ENCODE measurements around the gene ULK1.

The ULK1 gene

DNA sequence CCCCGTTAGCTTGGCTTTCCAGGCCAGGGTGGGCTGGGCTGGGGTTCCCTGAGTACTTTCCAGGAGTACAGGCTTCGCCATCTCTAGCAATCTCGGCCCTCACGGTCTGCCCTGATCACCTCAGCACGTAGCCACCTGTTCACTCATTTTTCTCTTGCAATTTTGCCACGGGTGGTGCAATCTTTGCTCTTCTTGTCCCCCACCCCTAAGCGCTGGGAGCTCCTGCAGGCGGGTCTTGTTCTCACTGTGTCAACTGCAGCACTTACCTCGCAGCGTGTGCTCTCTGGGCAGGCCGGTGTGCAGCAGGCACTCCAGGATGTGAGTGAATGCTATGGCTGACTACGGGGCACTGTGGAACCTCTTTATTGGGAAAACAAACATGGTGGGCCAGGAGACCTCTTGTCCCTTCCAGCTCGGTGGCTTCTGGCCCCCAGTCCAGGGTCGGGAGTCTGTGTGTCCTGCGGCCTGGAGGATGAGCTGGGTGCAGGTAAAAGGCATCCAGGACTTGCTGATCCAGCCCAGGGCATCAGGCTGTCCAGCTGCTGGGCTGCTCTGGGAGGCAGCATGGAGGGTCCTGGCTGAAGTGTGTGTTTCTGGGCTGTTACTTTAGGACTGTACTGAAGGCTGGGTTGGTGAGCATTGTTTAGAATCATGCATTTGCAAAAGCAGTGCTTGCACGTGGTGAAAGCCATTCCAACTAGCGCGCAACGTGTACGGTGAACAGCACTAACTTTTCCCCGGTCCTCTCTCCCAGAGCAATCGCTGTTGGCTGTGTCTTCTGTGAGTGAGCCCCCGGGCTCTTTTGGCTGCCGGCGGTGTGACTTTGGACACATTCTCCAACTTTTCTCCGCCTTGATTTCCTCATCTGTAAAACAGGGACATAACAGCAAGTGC lies 1.5 kb upstream of the ULK1 start:
- Histone ChIP-seq H3K9ac (ENCODE audit: low read depth in 1 of 2, low read length in 2 of 2) (no peak overlapping the region), H3K27ac (ENCODE audit: low read depth, low read length) (no peak overlapping the region), H3K9me3 (ENCODE audit: control insufficient read depth in 1 of 2, low read length in 2 of 2) (no peaks in the 10 kb centered on the region), H3K4me3 (ENCODE audit: low read depth in 1 of 2, low read length in 2 of 2) (no peak overlapping the region), H3K36me3 (ENCODE audit: control insufficient read depth in 1 of 2, insufficient read depth in 2 of 2, low read length in 2 of 2) (peaks cover 3 to 5% of the 10 kb centered on the region in 2 donors), H3K27me3 (ENCODE audit: control insufficient read depth in 1 of 2, insufficient read depth in 2 of 2, low read length in 2 of 2) (no peaks in the 10 kb centered on the region), H3K4me1 (ENCODE audit: control insufficient read depth in 1 of 2, insufficient read depth in 2 of 2, low read length in 2 of 2) (peaks cover 8 to 16% of the 10 kb centered on the region in 2 donors)

GRCh38 chr12:131893605-131894312 lies 663 bp upstream of the ULK1 start:
- Histone ChIP-seq H3K4me3 (ENCODE audit: low read depth in 1 of 2, low read length in 2 of 2) (no peak overlapping the region), H3K4me1 (ENCODE audit: control insufficient read depth in 1 of 2, insufficient read depth in 2 of 2, low read length in 2 of 2) (peaks cover 8 to 16% of the 10 kb centered on the region in 2 donors), H3K9me3 (ENCODE audit: control insufficient read depth in 1 of 2, low read length in 2 of 2) (no peaks in the 10 kb centered on the region), H3K27me3 (ENCODE audit: control insufficient read depth in 1 of 2, insufficient read depth in 2 of 2, low read length in 2 of 2) (no peaks in the 10 kb centered on the region), H3K36me3 (ENCODE audit: control insufficient read depth in 1 of 2, insufficient read depth in 2 of 2, low read length in 2 of 2) (peaks cover 3 to 5% of the 10 kb centered on the region in 2 donors), H3K9ac (ENCODE audit: low read depth in 1 of 2, low read length in 2 of 2) (no peak overlapping the region), H3K27ac (ENCODE audit: low read depth, low read length) (no peak overlapping the region)

GRCh38 chr12:131894981-131895639 lies 688 bp downstream of the ULK1 start:
- Histone ChIP-seq H3K4me3 (ENCODE audit: low read depth in 1 of 2, low read length in 2 of 2) (peak overlapping the region; percentile 66 to 80), H3K27ac (ENCODE audit: low read depth, low read length) (peak overlapping the region; percentile 94), H3K4me1 (ENCODE audit: control insufficient read depth in 1 of 2, insufficient read depth in 2 of 2, low read length in 2 of 2) (peaks cover 8 to 16% of the 10 kb centered on the region in 2 donors), H3K9ac (ENCODE audit: low read depth in 1 of 2, low read length in 2 of 2) (peak overlapping the region; percentile 74 to 87), H3K36me3 (ENCODE audit: control insufficient read depth in 1 of 2, insufficient read depth in 2 of 2, low read length in 2 of 2) (peaks cover 3 to 5% of the 10 kb centered on the region in 2 donors), H3K9me3 (ENCODE audit: control insufficient read depth in 1 of 2, low read length in 2 of 2) (no peaks in the 10 kb centered on the region), H3K27me3 (ENCODE audit: control insufficient read depth in 1 of 2, insufficient read depth in 2 of 2, low read length in 2 of 2) (no peaks in the 10 kb centered on the region)

DNA sequence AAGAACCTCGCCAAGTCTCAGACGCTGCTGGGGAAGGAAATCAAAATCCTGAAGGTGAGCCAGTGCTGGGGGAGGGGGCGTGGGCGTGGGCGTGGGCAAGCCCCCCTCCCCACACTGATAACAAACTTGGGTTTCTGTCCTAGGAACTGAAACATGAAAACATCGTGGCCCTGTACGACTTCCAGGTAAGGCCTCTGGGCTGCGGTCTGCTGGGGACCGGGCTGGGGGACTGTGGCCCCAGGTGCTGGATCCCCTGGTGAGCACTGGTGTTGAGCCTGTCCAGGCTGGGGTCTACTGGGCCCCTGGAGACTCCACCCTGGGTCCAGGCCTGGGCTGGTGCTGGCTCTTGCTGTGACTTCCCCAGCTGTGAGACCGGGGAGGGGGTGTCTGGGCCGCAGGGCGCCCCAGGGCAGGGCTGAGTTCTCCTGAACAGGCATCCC lies 1.2 kb downstream of the ULK1 start:
- Histone ChIP-seq H3K36me3 (ENCODE audit: control insufficient read depth in 1 of 2, insufficient read depth in 2 of 2, low read length in 2 of 2) (peaks cover 5 to 8% of the 10 kb centered on the region in 2 donors), H3K9ac (ENCODE audit: low read depth in 1 of 2, low read length in 2 of 2) (peak overlapping the region; percentile 74 to 87), H3K9me3 (ENCODE audit: control insufficient read depth in 1 of 2, low read length in 2 of 2) (no peaks in the 10 kb centered on the region), H3K4me1 (ENCODE audit: control insufficient read depth in 1 of 2, insufficient read depth in 2 of 2, low read length in 2 of 2) (peaks cover 8 to 16% of the 10 kb centered on the region in 2 donors), H3K27ac (ENCODE audit: low read depth, low read length) (peak overlapping the region; percentile 94), H3K4me3 (ENCODE audit: low read depth in 1 of 2, low read length in 2 of 2) (peak overlapping the region; percentile 66 to 80), H3K27me3 (ENCODE audit: control insufficient read depth in 1 of 2, insufficient read depth in 2 of 2, low read length in 2 of 2) (no peaks in the 10 kb centered on the region)

- peak overlapping the region; percentile 94 for H3K27ac ChIP-seq (ENCODE audit: low read depth, low read length)
- H3K4me3 ChIP-seq (ENCODE audit: low read depth in 1 of 2, low read length in 2 of 2) = peak overlapping the region; percentile 66 to 80
- no peaks in the 10 kb centered on the region for H3K9me3 ChIP-seq (ENCODE audit: control insufficient read depth in 1 of 2, low read length in 2 of 2)
- peaks cover 5 to 8% of the 10 kb centered on the region in 2 donors for H3K36me3 ChIP-seq (ENCODE audit: control insufficient read depth in 1 of 2, insufficient read depth in 2 of 2, low read length in 2 of 2)
- peak overlapping the region; percentile 74 to 87 for H3K9ac ChIP-seq (ENCODE audit: low read depth in 1 of 2, low read length in 2 of 2)
- H3K27me3 ChIP-seq (ENCODE audit: control insufficient read depth in 1 of 2, insufficient read depth in 2 of 2, low read length in 2 of 2) = no peaks in the 10 kb centered on the region
- H3K4me1 ChIP-seq (ENCODE audit: control insufficient read depth in 1 of 2, insufficient read depth in 2 of 2, low read length in 2 of 2) = peaks cover 8 to 16% of the 10 kb centered on the region in 2 donors
Measured at GRCh38 chr12:131896080-131896810, 1.8 kb downstream of the ULK1 start.

GRCh38 chr12:131896811-131897270 lies 2.4 kb downstream of the ULK1 start:
- peak overlapping the region; percentile 66 to 80 for H3K4me3 ChIP-seq (ENCODE audit: low read depth in 1 of 2, low read length in 2 of 2)
- peaks cover 5 to 8% of the 10 kb centered on the region in 2 donors for H3K36me3 ChIP-seq (ENCODE audit: control insufficient read depth in 1 of 2, insufficient read depth in 2 of 2, low read length in 2 of 2)
- peaks cover 8 to 16% of the 10 kb centered on the region in 2 donors for H3K4me1 ChIP-seq (ENCODE audit: control insufficient read depth in 1 of 2, insufficient read depth in 2 of 2, low read length in 2 of 2)
- H3K27me3 ChIP-seq (ENCODE audit: control insufficient read depth in 1 of 2, insufficient read depth in 2 of 2, low read length in 2 of 2) = no peaks in the 10 kb centered on the region
- H3K27ac ChIP-seq (ENCODE audit: low read depth, low read length) = peak overlapping the region; percentile 42
- no peaks in the 10 kb centered on the region for H3K9me3 ChIP-seq (ENCODE audit: control insufficient read depth in 1 of 2, low read length in 2 of 2)
- peak overlapping the region; percentile 74 to 87 for H3K9ac ChIP-seq (ENCODE audit: low read depth in 1 of 2, low read length in 2 of 2)

DNA sequence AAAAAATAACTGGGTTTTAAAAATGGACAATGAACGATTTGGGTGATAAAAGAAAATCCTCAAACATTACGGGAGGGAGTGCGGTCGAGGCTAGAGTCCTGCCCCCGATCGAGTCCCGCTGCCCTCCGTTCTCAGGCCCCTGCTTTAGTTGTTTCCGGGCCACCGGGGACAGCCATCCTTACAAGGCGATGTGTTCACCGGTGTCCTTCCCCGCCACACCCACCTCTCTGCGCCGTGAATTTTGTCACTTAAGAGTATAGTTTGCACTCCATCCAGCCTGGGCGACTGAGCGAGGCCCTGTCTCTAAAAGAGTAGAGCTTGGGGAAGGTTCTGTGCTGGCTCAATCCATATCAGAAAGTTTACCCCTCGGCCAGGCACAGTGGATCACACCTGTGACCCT lies 2.9 kb downstream of the ULK1 start:
- peaks cover 5 to 8% of the 10 kb centered on the region in 2 donors for H3K36me3 ChIP-seq (ENCODE audit: control insufficient read depth in 1 of 2, insufficient read depth in 2 of 2, low read length in 2 of 2)
- H3K27ac ChIP-seq (ENCODE audit: low read depth, low read length) = peak overlapping the region; percentile 42
- H3K9ac ChIP-seq (ENCODE audit: low read depth in 1 of 2, low read length in 2 of 2) = no peak overlapping the region
- no peak overlapping the region for H3K4me3 ChIP-seq (ENCODE audit: low read depth in 1 of 2, low read length in 2 of 2)
- no peaks in the 10 kb centered on the region for H3K27me3 ChIP-seq (ENCODE audit: control insufficient read depth in 1 of 2, insufficient read depth in 2 of 2, low read length in 2 of 2)
- H3K4me1 ChIP-seq (ENCODE audit: control insufficient read depth in 1 of 2, insufficient read depth in 2 of 2, low read length in 2 of 2) = peaks cover 8 to 16% of the 10 kb centered on the region in 2 donors
- H3K9me3 ChIP-seq (ENCODE audit: control insufficient read depth in 1 of 2, low read length in 2 of 2) = no peaks in the 10 kb centered on the region

- peaks cover 5 to 8% of the 10 kb centered on the region in 2 donors for H3K36me3 ChIP-seq (ENCODE audit: control insufficient read depth in 1 of 2, insufficient read depth in 2 of 2, low read length in 2 of 2)
- H3K4me3 ChIP-seq (ENCODE audit: low read depth in 1 of 2, low read length in 2 of 2) = no peak overlapping the region
- no peaks in the 10 kb centered on the region for H3K27me3 ChIP-seq (ENCODE audit: control insufficient read depth in 1 of 2, insufficient read depth in 2 of 2, low read length in 2 of 2)
- H3K4me1 ChIP-seq (ENCODE audit: control insufficient read depth in 1 of 2, insufficient read depth in 2 of 2, low read length in 2 of 2) = peaks cover 8 to 16% of the 10 kb centered on the region in 2 donors
- H3K9me3 ChIP-seq (ENCODE audit: control insufficient read depth in 1 of 2, low read length in 2 of 2) = no peaks in the 10 kb centered on the region
- no peak overlapping the region for H3K9ac ChIP-seq (ENCODE audit: low read depth in 1 of 2, low read length in 2 of 2)
- H3K27ac ChIP-seq (ENCODE audit: low read depth, low read length) = no peak overlapping the region
Measured at GRCh38 chr12:131897875-131898274, 3.5 kb downstream of the ULK1 start.

DNA sequence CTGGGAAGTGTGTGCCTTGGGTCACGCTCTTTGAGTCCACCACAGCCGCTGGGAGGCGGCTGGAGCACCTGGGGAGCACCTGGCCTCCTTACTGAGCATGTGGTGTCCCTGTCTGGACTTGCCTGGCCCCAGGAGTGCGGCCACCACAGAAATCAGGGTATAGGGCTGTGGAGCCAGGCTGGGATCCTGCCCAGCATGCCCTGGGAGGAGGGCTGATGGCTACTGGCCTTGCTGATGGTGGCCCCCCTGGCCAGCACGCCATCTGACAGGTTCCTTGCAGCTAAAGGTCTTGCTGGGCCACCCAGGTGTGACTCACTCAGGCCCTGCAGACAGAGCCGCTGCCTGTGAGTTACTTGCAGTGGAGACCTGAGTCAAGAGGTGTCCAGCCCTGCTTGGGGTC lies 6.0 kb downstream of the ULK1 start:
- Histone ChIP-seq H3K27ac (ENCODE audit: low read depth, low read length) (no peak overlapping the region), H3K9me3 (ENCODE audit: control insufficient read depth in 1 of 2, low read length in 2 of 2) (no peaks in the 10 kb centered on the region), H3K27me3 (ENCODE audit: control insufficient read depth in 1 of 2, insufficient read depth in 2 of 2, low read length in 2 of 2) (no peaks in the 10 kb centered on the region), H3K36me3 (ENCODE audit: control insufficient read depth in 1 of 2, insufficient read depth in 2 of 2, low read length in 2 of 2) (peaks cover 5 to 8% of the 10 kb centered on the region in 2 donors), H3K4me1 (ENCODE audit: control insufficient read depth in 1 of 2, insufficient read depth in 2 of 2, low read length in 2 of 2) (peaks cover 8 to 14% of the 10 kb centered on the region in 2 donors), H3K9ac (ENCODE audit: low read depth in 1 of 2, low read length in 2 of 2) (no peak overlapping the region), H3K4me3 (ENCODE audit: low read depth in 1 of 2, low read length in 2 of 2) (no peak overlapping the region)
